ENCODE data around the gene ANKRD27.
A peak's percentile ranks its signal among the peaks of the same experiment; 100 is the strongest.
"Not testable (repeated sequence)": the region's sequence is repeated elsewhere in the genome, so short reads cannot be mapped to it uniquely, and the experiment has no call there.

ANKRD27 gene

DNA sequence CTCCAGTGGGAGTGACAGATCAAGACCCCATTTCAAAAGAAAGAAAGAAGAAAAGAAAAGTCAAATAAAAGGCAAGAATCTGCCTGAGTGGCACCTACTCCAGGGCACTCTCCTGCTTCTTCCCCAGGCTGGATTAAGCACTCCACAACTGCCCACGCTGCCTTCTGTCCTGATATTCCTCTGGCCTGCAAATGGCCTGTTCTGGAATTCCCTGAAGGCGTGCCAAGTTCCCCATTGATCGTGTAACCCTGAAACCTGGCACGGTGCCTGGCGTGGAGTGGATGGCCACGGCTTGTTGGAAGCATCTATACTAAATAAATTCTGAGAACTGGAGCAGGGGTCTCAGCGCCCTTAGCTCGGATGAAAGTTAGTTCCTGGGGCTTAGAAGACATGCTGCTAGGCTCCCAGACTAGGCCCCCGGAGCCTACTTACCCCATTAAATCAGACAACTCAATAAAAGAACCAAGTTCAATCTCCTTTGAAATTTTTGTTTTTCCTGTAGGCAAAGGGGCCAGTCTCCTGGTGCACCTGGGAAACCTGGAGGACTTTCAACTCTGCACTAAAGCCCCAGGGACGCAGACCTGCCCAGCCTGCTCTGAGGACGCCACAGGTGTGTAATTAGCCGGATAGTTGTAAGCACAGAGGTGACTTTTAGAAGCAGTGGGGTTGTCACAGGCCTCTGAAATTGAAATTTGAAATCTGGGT lies 21.9 kb downstream of the ANKRD27 start:
- DNase-seq (ENCODE audit: low read depth in 2 of 2), result no peak

DNA sequence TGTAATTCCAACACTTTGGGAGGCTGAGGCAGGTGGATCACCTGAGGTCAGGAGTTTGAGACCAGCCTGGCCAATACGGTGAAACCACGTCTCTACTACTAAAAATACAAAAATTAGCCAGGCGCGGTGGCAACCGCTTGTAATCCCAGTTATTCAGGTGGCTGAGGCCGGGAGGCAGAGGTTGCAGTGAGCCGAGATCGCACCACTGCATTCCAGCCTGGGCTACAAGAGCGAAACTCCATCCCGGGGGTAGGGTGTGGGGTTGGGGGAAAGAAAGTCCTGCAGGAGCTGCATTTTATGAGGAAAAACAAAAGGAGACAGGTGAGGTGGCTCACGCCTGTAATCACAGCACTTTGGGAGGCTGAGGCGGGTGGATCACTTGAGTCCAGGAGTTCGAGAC lies 22.6 kb downstream of the ANKRD27 start:
- DNase-seq (ENCODE audit: low read depth in 2 of 2), result not testable (repeated sequence)

DNA sequence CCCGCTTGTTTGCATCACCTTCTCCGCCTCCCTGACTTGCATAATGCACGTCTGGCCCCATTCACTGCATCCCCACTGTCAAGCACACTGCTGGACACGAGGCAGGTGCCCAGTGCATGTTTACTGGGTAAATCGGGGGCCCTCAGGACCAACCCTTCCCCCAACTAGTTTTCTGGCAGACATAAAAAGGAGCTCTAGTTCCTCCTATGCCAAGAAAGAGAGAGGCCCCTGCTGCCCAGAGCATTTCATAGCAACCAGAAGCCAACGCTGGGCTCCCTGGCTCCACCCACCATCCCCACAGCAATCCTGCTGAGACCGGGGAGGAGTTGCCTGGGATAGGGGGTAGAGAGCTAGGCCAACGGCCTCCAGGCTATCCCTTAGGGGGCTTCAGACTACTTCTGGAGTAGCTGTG lies 23.2 kb downstream of the ANKRD27 start:
- no peak for DNase-seq (ENCODE audit: low read depth in 2 of 2)

DNA sequence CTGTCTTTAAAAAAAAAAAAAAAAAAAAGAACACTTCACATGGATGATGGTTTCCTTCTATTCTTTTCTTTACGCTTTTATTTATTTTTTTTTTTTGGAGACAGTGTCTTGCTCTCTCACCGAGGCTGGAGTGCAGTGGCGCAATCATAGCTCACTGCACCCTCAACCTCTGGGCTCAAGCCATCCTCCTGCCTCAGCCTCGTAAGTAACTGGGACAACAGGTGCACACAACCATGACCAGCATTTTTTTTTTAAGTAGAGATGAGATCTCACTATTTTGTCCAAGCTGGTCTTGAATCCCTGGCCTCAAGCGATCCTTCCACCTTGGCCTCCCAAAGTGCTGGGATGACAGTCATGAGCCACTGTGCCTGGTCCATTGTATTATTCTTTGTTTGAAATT lies 24.3 kb downstream of the ANKRD27 start:
- no peak for DNase-seq (ENCODE audit: low read depth in 2 of 2)

DNA sequence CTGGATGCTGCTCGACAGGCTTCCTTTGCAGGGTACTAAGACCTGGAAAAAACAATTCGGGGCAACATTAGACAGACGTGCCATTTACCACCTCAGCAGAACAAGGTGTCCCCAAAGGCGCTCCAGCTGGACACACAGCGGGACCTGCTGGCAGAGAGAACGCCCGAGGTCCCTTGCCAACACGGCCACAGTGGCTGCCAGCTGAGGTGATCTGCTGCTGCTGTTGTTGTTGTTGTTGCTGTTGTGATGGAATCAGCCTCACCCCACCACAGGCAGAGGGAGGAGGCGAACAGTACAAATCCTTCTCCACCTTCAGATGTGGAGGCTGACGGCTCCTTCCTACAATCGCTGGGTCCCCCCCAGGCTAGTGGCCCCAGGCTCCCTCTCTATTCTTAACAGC lies 25.2 kb downstream of the ANKRD27 start:
- no peak for DNase-seq (ENCODE audit: low read depth in 2 of 2)

DNA sequence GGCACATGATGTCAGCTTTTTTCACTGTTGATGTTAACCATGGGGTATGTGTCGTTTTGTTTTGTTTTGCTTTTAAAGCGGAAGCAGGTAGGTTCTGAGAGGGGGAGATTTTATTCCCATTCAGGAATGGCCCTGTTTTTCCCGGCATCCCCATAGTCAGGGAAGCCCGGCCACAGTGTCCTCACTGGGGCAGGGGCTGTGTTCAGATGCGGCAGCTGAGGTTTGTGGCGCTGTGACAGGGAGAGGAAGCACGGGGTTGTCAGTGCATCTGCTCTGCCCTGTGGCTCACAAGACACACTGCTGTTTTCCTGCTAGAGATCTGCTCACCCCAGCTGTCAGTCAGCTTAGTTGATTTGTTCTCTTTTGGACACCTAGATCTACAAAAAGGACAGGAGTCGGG lies 27.6 kb downstream of the ANKRD27 start:
- no peak for DNase-seq (ENCODE audit: low read depth in 2 of 2)

DNA sequence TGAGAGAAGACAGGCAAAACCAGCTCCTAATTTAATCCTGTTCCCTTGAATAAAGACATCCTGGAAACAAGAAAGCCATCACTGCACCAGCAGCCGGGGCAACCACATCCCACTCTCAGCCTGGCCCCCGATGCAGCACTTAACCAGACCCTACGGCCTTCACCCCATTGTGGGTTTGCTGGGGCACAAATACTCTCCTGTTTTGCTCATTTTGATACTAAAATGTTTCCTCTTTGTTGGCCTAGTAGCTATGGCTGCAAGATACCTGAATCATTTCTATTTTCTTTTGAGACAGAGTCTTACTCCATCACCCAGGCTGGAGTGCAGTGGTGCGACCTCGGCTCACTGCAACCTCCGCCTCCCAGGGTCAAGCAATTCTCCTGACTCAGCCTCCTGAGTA lies 28.4 kb downstream of the ANKRD27 start:
- no peak for DNase-seq (ENCODE audit: low read depth in 2 of 2)

DNA sequence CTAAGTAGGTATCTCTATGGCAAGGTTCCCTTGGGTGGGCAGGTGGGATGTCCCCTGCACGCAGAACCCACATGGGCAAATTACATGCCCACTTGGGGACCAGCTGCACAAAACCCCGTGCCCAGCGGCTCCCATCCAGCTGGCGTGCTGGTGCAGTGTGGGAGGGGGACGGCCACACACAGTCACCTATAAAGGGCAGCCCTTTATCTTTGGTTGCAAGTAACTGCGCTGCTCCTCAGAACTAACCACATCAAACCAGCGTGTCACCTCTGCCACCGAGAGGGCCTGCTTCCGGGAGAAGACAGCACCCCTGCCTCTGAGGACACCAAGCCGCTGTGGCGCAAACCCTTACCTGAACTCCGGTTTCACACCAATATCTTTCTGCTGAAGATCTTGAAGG lies 32.2 kb downstream of the ANKRD27 start:
- DNase-seq (ENCODE audit: low read depth in 2 of 2), result peak; percentile 45 to 55

DNA sequence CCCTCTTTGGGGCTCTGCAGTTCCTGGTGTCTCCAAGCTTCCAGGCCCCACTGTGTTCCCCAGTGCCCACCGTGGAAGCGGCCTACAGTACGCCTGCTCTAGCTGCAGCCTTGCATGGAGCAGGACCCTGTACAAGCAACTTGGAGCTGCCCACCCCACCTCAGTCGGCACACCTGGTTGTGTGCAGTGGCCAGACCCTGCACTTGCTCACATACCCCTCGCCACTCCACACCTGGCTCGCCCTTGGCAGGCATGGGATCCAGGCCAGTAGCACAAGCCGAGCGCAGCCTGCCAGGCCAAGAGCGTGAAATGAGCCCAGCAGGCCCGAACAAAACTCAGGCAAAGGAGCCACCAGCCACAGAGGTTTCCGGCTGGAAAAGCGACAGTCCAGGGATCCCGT lies 36.4 kb downstream of the ANKRD27 start:
- DNase-seq (ENCODE audit: low read depth in 2 of 2), result no peak

DNA sequence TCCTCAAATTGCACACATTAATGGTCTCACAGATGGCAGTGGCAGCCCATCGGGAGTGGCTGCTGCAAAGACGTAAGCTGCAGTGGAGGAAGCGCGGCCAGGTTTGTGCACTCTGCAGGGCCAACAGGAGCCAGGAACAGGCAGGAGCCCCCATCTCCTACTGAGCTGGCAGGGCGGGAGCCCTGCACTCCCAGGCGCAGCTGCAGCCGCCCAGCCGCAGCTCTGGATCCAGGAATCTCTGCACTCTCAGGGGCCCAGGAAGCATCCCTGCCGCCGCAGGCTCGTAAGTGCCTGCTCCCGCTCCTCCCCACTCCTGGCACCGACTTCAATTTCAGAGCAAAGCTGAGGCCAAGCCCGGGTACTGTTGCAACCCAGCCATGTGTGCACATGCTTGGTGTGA lies 37.5 kb downstream of the ANKRD27 start:
- DNase-seq (ENCODE audit: low read depth in 2 of 2), result no peak

DNA sequence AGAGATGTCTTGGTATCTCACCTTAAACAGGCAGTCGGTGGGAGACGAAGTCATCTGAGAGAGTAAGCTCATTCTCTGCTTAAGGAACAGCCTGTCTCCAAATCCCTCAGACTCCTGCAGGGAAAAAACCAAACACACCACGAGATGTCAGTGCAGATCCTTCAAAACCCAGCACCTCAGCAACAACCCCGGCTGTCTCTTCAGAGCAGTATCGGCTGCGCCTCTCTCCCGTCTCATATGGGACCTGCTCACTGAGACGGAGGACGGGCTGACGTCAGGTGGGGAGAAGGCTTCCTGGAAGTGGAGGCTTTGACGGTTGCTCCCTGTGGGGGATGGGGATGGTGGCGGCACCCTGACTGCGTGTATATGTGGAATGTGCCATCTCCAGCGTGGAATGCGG lies 43.6 kb downstream of the ANKRD27 start:
- DNase-seq (ENCODE audit: low read depth in 2 of 2), result no peak

DNA sequence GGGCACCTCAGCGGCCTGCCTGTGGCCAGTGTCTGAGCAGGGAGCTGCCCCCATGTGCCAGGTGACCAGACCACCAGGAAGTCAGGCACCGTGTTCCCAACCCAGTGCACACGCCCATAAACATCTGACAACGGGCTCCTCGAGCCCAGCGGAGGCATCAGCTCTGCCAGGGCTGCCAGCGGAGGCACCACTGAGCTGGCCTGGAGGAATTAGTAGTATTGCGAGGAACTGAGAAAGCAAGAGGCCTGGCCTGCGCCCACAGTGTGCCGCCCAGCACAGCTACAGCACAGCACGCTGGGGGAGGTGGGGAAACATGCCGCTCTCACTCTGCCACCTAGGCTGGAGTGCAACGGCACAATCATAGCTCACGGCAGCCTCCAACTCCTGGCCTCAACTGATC lies 44.6 kb downstream of the ANKRD27 start:
- DNase-seq (ENCODE audit: low read depth in 2 of 2), result no peak

DNA sequence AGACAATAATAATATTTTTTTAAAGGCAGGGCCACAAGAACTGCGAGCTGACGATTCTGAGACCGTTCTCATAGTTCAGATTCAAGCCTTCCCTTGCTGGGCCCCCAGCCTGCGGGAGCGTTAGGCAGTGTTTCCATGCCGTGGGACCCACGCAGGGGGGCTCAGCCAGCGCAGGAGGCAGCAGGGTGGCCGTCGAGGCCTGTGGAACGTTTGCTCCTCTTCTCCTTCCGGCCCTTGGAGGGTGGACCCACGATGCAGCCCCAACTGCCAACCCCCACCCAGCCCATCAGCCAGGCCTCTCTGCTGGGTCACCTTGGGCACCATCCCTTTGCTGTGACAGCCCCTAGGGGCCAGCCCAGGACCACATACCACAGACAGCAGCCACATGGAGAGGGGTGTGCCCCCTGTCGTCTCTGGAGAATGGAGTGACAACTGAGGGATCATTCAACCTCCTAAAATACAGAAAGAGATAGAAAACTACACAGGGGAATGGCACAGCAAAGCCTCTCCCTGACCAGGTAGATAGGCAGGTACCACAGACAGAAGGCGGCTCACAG lies 47.2 kb downstream of the ANKRD27 start:
- DNase-seq (ENCODE audit: low read depth in 2 of 2), result no peak

DNA sequence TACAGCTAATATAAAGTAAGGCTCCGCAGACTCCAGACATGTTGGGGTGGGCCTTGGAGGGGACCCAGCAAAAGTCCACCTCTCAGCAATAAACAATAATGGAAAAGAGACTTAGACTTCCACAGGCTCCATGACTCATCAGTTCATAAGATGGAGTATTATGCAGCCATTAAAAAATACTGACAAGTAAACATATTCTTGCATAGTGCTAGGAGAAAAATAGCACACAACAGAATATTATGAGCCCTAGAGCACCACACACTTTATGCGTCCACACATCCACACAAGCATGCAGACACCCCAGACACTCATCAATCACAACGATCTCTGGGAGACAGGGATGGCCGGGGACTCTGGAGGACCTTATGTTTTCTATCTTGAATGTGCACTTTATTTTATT lies 48.0 kb downstream of the ANKRD27 start:
- DNase-seq (ENCODE audit: low read depth in 2 of 2), result no peak

DNA sequence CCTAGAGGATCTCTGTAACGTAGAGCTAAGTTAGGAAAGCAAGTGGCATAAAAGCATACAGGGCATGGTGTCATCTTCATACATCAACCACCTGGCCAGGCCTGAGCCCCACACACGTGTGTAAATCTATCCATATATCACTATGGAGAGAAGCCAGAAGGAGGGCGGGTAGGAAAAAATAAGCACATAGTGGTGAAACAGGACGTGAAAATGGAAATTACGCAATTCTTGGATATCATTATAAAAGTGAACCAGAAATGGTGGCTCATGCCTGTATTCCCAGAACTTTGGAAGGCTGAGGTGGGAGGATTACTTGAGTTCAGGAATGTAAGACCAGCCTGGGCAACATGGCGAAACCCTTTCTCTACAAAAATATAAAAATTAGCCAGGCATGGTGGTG lies 50.6 kb downstream of the ANKRD27 start:
- DNase-seq (ENCODE audit: low read depth in 2 of 2), result no peak

DNA sequence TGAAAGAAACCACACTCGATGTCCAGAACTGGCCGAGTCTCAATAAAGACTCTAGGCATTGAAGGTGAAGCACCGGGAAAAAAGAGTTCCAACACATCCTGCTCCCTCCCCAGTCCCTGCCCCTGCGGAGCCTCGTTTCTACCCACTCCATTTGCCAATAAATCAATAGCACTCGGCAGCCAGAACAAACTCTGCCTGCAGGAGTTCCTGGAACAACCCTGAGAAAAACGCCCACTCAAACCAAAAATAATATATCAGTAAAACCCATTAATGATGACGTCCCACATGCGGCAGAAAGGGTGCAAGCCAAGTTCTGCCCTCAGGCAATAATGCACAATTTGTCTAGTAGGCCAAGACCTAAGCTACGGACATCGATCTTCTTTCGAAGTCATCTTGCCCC lies 53.0 kb downstream of the ANKRD27 start:
- DNase-seq (ENCODE audit: low read depth in 2 of 2), result no peak

DNA sequence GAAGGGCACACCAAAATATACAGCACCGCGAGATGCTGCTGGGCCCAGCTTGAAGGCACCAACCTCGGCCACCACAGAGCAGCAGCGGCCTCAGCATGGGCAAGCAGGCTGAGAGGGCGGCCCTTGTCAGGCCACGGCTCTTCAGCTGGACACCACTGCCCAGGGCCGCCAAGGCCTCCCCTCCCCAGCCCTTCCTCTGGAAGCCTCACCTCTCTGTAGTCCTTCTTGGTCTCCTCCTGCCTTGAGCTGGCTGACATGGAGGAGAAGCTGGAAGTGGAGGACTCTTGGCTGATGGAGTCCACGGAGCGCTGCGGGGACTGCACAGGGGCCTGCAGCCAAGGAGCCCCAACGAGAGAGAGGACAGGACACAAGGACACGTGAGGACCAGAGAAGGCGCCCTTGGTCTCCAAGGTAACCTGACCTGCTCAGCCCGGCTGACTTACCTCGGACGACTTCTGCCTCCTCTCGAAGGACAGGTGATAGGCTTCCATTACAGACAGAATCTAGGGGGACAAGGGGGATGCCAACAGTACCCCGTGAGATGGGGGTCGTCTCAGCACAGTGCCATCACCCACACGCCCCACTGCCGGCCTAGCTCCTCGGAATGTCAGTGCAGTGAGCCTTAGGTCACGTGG lies 55.8 kb downstream of the ANKRD27 start:
- no peak for DNase-seq (ENCODE audit: low read depth in 2 of 2)

DNA sequence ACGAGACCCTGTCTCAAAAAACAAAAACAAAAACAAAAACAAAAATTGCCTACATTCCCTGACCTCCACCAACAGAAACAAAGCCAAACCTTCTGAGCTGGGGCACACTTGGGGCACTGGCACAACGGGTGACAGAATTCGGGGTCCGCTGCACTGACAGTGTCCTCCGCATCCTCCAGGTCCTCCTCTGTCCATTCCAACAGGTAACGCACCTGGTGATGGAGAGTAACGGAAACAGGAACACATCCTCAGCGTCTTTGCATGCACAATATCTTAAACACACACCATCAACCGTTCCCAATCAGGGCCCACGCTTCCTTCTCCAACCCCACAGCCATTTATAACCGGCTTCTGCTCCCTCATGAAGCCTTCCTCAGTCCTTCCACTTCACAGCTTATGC lies 59.4 kb downstream of the ANKRD27 start:
- no peak for DNase-seq (ENCODE audit: low read depth in 2 of 2)

DNA sequence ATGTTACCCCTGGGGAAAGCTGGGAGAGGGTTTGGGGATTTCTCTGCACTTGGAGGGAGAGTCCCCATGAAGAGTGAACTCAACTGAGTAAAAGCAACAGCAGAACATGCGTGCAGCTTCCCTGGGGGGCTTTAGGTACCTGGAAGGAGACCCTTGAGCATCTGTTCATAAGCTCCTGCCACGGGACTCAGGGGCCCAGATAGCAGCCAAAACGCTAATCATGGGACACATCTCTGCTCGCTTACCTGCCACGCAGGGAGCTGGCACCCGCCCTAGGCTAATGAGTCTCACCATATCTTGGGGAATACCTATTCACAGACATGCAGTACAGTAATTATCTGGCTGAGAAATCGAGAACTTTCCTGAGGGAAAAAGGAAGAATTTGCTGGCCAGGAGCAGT lies 60.1 kb downstream of the ANKRD27 start:
- DNase-seq (ENCODE audit: low read depth in 2 of 2), result no peak

DNA sequence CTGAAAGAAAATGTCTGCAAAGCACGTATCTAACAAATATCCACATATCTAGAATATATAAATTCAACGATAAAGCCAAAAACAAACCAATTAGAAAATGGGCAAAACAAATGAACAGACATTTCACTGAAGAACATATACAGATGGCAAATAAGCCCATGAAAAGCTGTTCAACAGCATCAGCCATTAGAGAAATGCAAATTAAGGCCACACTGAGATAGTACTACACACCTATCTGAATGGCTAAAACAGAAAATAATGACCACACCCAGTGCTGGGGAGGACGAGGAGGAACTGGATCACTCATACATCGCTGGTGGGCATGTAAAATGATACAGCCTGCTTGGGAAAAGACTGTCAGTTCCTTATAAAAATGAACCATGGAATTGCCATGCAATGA lies 62.0 kb downstream of the ANKRD27 start:
- no peak for DNase-seq (ENCODE audit: low read depth in 2 of 2)

DNA sequence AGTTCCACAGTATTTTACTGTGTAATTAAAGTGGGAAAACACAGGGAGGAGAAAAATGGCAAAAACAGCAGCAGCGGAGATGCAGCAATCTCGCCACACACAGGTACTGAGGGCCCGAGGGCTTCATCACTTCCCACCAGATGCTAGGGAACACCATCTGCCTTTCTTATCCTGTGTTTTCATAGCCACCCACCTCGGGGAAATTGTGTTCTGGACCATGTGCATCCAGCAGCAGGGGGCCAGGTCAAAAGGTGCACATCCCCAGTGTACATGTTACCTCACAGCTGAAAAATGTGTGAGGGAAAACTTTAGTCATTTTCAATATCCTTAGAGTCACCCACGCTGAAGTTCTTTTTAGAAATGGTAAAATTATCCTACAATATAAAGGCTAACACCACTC lies 63.8 kb downstream of the ANKRD27 start:
- DNase-seq (ENCODE audit: low read depth in 2 of 2), result no peak

DNA sequence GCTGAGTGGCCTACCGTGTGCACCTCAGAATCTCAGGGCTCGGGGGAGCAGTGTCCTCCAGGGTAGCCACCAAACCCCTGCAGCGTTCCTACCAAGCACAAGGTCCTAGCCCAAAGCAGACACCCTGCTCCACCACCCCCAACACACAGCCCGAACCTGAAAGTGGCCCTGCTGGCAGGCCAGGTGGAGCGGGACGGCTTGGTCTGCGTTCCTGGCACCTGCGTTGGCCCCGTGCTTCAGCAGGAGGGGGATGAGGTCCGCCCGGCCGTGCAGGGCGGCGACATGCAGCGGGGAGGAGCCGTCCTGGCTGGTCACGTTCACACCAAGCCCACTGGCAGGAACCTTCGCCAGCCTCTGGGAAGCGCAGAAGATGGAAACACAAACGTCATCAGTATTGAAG lies 67.5 kb downstream of the ANKRD27 start:
- no peak for DNase-seq (ENCODE audit: low read depth in 2 of 2)

DNA sequence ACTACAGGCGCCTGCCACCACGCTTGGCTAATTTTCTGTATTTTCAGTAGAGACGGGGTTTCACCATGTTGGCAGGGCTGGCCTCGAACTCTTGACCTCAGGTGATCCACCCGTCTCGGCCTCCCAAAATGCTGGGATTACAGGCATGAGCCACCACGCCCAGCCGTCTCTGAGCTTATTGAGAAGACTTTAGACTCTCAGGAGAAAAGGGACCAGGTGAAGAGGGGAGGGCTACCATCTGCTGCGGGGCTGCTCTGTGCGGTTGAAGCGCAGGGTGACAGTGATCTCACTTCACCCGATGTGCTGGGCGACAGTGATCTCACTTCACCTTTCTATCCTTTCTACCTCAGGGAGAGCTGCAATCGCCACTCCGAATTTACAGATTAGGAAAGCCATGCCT lies 68.7 kb downstream of the ANKRD27 start:
- no peak for DNase-seq (ENCODE audit: low read depth in 2 of 2)

DNA sequence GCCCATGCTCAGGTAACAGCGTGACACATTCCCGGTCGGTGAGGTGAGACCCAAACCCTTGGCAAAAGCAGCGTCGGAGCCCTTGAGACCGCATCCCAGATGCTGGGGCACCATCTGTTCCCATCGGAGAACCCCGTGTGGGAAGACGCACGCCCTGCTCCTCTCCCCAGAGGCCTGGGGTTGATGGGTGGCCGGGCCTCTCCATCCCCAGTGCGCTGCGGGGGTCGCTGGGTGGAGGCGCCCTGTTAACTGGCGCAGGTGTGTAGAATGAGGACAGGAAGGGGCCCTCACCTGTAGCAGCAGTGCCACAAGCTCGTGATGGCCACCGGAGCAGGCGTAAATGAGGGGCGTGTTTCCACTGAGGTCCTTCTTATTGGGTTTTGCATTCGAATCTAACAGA lies 69.4 kb downstream of the ANKRD27 start:
- DNase-seq (ENCODE audit: low read depth in 2 of 2), result no peak
